Measurements from ENCODE around the gene HDDC3. TPM values are rescaled to one million over a fixed set of nuclear protein-coding genes. Genes with fewer than 3 reads are reported as not detected.
A peak's percentile ranks its signal among the peaks of the same experiment; 100 is the strongest.

Gene HDDC3
- total RNA-seq, 2 donors from 2014 or later, result 13.5 to 29.6 TPM

GRCh38 chr15:90956274-90957030 lies 24.1 kb upstream of the HDDC3 start:
- TF ChIP-seq, protein P1, sequence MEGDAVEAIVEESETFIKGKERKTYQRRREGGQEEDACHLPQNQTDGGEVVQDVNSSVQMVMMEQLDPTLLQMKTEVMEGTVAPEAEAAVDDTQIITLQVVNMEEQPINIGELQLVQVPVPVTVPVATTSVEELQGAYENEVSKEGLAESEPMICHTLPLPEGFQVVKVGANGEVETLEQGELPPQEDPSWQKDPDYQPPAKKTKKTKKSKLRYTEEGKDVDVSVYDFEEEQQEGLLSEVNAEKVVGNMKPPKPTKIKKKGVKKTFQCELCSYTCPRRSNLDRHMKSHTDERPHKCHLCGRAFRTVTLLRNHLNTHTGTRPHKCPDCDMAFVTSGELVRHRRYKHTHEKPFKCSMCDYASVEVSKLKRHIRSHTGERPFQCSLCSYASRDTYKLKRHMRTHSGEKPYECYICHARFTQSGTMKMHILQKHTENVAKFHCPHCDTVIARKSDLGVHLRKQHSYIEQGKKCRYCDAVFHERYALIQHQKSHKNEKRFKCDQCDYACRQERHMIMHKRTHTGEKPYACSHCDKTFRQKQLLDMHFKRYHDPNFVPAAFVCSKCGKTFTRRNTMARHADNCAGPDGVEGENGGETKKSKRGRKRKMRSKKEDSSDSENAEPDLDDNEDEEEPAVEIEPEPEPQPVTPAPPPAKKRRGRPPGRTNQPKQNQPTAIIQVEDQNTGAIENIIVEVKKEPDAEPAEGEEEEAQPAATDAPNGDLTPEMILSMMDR (IDR thresholded peaks at IDR 0.05), result peak; percentile 92
- peak overlapping the region; percentile 85 for H3K4me3 ChIP-seq
- intact Hi-C loops (cut with DNase I), result loop anchor here (5.0 to 10.0 kb wide), 2 partner anchors 76 to 318 kb away; no protein-coding TSS in a partner anchor
- DNase-seq, result peak; percentile 82
- peak overlapping the region; percentile 74 to 88 for H3K9ac ChIP-seq (ENCODE audit: low read depth in 2 of 2, low read length in 2 of 2)
- H3K27ac ChIP-seq, result no peak overlapping the region
- H3K36me3 ChIP-seq, result no peaks in the 10 kb centered on the region
- no peaks in the 10 kb centered on the region for H3K9me3 ChIP-seq
- H3K27me3 ChIP-seq, result no peaks in the 10 kb centered on the region
- H3K4me1 ChIP-seq, result peaks cover 21% of the 10 kb centered on the region

DNA sequence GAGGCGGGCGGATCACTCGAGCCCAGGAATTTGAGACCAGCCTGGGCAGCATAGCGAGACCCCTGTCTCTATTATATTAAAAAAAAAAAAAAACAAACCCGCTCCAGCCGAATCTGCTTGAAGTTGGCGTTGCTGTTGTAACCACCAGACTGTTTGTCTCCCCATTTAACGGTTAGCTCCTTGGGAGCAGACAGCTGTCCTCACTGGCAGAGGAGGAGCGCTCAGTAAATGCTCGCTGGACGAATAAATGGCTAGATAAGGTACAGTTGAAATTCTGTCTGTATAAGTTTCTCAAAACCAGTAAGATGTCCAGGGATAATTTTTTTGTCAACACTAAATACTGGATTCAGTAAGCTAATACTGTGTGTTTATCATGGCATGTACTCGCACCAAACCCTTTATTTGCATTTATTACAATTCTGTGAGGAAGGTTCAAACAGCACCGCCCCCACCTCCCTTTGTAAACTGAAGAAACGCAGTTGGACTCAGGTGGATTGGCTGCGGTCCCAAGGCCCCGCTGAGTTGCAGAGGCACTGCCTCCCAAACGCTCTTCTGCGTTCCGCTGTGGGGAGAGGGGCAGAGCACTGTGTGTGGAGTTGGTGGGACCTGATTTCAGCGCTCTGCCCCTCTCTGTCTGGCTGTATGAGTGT lies 23.4 kb upstream of the HDDC3 start:
- DNase-seq, result peak; percentile 85
- Histone ChIP-seq H3K27me3 (no peaks in the 10 kb centered on the region), H3K36me3 (peaks cover 2% of the 10 kb centered on the region), H3K9ac (ENCODE audit: low read depth in 2 of 2, low read length in 2 of 2) (peak overlapping the region in 1 of 2 donors; percentile 88), H3K4me3 (peak overlapping the region; percentile 85), H3K4me1 (peaks cover 21% of the 10 kb centered on the region), H3K9me3 (no peaks in the 10 kb centered on the region), H3K27ac (peak overlapping the region; percentile 96)
- TF ChIP-seq, protein P1 (IDR thresholded peaks at IDR 0.05), result no peak
- intact Hi-C loops (cut with DNase I), result loop anchor here (5.0 to 10.0 kb wide), 2 partner anchors 77 to 319 kb away; no protein-coding TSS in a partner anchor

DNA sequence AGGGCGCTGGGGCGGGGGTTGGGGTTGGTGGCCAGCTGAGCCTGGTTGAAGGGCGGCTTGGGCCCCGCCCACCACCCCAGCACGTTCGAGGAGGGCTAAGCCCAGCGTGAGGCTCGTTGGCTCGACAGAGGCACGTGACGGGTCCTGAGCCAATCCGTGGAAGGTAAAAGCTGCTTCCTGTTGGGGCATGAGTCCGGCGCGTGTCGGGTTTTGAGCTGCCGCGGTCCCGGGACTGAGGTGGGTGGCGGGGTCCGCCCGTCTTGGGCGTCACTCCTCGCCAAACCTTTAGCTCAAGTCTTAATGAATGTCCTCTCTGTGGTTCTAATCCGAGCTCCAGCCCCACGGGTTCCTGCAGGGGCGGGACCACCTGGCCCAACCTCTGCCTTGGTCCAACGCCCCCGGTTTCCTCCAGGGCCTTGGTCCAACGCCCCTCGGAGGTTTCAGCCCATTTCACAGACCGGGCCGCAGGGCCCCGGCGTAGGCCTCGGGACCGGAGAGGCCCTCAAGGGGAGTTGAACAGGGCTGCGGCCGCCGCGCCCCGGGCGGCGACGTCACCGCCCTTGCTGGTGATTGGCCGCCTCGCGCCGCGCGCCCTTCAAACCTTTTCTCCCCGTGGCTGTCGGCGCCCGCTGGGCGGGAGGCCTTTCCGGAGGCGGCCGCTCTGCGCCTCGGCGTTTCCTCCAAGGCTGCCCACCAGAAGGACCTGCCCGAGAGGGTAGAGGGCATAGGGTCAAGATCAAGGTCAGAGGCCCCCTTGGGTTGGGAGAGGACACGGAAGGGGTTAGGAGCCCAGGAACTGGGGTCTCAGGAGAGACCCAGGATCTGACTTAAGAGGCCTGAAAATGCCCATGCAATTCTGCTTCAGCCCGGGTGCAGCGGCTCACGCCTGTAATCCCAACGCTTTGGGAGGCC lies 22.6 kb upstream of the HDDC3 start, which contains the start of gene RCCD1:
RCCD1 (plus strand) TSS at position 173 of the 912 bp plus-strand sequence. CDS start 1,851 bp downstream, outside the sequence.
- no peaks in the 10 kb centered on the region for H3K9me3 ChIP-seq
- DNase-seq, result peak; percentile 97
- TF ChIP-seq, protein P1 (IDR thresholded peaks at IDR 0.05), result no peak
- intact Hi-C loops (cut with DNase I), result loop anchor here (5.0 to 10.0 kb wide), 2 partner anchors 77 to 320 kb away; no protein-coding TSS in a partner anchor
- H3K27ac ChIP-seq, result peak within 1 kb of the TSS; percentile 96
- H3K9ac ChIP-seq (ENCODE audit: low read depth in 2 of 2, low read length in 2 of 2), result peak within 1 kb of the TSS; percentile 85 to 88
- peaks cover 5% of the 10 kb centered on the region for H3K36me3 ChIP-seq
- H3K27me3 ChIP-seq, result no peaks in the 10 kb centered on the region
- peaks cover 21% of the 10 kb centered on the region for H3K4me1 ChIP-seq
- H3K4me3 ChIP-seq, result peak within 1 kb of the TSS; percentile 85

DNA sequence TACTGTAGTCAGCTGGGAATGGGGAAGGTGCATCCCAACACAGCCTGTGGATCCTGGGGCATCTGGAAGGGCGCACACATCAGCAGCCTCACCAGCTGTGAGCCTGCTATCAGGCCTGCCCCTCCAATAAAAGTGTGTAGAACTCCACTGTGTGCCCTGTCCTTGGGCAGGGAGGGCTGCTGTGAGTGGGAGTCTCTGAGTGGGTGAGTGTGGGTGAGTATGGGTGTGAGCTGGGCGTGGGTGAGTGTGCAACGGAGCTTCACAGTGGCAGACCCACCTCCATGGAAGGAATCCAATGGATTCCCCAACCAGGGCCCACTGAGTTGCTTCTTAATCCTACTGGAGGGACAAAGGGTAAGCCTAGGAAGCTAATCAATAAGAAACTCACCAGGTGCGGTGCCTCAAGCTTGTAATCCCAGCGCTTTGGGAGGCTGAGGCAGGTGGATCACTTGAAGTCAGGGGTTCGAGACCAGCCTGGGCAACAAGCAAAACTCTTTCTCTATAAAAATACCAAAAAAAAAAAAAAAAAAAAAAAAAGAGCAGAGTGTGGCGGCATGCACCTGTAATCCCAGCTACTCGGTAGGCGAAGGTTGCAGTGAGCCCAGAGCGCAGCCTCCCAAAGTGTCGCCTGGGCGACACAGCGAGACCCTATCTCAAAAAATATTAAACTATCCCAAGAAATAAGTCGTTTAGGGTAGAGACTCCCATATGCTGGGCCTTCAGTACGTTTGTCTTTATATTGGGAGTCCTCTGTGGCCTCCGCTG lies 21.8 kb upstream of the HDDC3 start:
- H3K9ac ChIP-seq (ENCODE audit: low read depth in 2 of 2, low read length in 2 of 2), result no peak overlapping the region
- intact Hi-C loops (cut with DNase I), result loop anchor here (10.0 kb wide), 1 partner anchor 321 kb away; no protein-coding TSS in a partner anchor
- H3K4me1 ChIP-seq, result peaks cover 26% of the 10 kb centered on the region
- TF ChIP-seq, protein P1 (IDR thresholded peaks at IDR 0.05), result no peak
- peak overlapping the region; percentile 85 for H3K4me3 ChIP-seq
- no peaks in the 10 kb centered on the region for H3K27me3 ChIP-seq
- peak overlapping the region; percentile 96 for H3K27ac ChIP-seq
- peaks cover 5% of the 10 kb centered on the region for H3K36me3 ChIP-seq
- no peaks in the 10 kb centered on the region for H3K9me3 ChIP-seq
- no peak for DNase-seq
